NCI-H774 (cell line): ENCODE data around the gene KRT78.

ENCODE experiments used
- DNase-seq: peaks from one replicate; lab custom pipeline; 2025; lab: John Stamatoyannopoulos, UW

The KRT78 gene

DNA sequence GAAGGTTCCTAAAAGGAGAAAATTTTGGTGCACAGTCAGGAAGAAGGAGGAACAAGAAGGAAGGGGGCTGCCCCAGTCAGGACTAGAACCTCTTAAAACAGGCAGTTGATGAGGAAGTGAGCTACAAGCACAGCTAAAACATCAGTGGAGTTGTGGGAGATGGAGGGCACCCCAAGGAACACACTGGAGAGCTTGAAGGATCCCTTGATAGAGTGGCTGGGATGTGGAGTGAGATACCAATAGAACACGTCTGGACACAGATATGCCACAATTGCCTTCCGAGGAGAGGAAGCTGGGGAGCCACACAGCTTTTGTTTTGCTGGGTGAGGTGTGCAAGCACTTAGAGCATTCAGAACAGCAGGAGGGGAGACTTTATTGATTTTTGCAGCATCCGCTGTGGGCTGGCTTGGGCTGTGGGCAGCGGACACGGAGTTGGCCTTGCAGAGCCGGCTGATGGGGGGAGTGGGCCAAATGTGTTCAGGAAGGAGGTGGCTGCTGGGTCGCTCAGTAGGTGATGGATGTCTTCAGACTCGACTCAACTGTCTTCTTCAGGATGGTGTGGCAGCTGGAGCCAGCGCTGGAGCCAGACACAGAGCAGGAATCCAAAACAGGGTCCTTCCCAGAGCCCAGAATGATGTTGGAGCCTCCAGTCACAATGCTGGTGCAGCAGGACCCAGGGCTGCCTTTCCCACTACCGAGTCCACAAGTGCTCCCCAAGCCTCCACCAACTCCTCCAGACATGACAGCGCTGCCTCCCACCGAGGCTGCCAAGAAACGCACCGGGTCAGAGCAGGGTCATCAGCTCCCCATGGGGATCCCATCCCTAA is 10.0 kb downstream of the KRT78 start:
- no peak for DNase-seq

DNA sequence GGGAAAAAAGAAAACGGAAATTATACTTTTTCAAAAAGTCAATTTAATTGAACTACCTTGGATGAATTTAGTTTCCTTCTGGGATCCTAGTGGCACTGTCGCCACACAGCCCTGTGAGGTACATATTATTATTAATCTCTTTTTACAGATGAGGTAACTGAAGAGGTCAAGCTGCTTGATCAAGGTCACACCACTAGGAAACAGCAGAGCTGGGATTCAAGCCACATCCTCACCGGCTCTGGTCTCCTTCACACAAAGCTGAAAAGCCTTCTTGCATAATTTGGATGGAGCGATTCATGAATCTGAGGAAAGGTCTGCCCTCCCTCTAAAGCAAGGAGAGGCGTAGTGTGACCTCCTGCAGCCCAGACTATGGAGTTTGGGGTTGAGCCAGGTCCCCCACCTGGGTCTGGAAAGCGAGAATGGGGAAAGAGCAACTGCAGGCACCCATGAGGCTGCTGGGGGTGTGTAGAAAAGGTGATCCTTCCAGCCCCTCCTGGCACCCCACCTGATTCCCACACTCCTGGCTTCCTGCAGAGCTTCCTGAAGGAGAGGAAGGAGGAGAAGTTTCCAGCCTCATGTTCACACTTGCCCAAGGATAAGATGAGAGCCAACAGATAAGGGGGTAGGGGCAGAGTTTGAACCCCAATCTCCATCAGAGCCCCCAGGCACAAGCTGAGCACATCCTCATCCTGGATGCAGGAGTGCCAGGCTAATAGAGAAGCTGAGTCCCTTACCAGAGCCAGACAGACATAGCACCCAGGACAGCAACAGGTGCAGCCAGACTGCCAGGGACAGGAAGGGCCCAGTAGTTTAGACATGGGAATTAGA is 10.8 kb downstream of the KRT78 start:
- no peak for DNase-seq

GRCh38 chr12:52837413-52837741 is 11.4 kb downstream of the KRT78 start:
- DNase-seq = no peak

DNA sequence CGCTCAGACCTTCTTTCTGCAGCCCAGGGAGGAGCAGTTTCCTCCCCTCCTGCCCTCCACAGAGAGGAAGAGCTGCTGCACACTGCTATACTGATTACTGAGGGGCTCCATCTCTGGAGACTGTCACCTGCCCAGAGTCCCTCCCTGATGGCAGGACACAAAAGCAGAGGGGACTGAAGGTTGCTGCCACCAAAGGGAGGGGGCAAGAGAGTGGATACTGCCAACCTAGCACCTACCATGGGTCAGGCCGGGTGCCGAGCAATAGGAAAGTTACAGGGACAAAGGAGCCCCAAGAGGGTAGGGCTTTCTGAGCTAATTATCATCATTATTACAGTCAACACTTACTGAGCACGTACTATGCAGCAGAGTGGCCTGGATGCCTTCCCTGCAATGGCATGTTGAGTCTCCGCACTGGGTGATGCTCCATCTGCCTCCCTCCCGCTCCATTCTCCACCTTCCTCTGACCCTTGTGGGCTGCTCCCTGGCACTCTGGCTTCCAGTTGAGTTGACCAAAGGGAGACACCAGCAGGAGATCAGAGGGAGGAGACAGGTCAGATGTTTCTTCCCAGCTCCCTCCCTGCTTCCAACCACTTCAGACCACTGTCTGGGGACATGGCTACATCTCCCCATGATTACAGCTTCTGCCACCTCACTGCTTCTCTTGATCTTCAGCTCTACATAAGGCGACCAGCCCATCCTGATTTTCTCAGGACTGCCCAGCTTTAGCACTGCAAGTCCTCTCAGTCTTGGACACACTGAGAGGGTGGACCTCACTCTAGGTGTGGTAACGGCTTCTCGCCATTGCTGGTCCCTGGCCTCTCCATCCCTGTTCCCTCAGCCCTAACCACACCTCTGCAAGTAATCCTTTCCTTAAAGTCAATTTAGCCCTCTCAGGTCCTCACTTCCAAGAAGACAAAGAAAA is 12.0 kb downstream of the KRT78 start:
- no peak for DNase-seq

DNA sequence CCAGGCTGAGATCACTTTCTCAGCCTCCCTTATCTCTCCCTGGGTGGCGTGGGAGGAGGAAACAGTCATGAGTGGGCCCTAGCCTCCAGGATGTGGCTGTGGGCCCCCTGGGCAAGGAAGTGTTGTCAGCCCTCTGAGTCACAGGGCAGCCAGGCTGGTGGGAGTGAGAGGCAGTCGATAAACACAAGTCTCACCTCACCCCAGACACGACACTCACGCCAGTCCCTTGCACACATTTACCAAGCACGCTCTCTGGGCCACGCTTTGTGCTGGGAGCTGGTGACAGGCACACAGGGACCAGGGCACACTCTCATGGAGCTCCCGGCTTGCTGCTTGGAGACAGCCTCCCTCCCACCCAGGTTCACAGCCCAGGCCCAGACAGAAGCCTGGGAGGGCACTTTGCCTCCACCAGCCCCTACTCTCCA is 12.7 kb downstream of the KRT78 start:
- DNase-seq = no peak

DNA sequence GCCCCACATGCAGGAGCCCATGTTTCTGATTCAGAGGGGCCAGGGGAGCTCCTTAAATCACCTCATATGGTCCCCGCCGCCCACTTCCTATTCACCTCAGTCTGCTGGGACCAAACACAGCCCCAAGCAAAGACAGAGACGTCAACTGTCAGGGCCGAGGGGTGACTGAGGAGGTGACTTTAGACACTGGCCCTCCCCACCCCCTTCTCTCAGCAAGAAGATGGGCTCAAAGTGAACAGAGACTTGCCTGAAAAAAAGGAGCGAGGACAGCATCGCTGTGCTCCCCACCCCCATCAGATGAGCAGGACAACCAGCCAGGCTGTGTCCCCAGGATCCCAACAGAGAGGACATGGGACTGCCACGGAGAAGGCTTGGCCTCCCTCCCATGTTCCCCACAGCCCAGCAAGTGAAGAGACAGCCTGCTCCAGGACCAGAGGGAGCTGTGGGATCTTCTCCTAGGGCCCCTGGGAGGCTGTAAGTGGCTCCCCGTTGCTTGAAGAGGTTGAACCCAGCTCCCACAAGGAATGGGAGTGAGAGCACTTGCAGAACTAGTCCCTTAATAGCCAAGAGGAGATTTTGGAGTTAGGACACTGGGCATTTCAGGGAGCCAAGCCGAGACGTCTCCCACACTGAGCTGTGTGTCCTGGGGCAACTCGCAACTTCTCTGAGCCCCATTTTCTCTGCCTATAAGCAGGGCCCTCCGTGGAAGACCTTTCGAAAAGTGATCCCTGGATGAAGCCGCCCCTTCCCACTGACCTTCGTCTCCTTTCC is 13.3 kb downstream of the KRT78 start:
- DNase-seq = no peak

DNA sequence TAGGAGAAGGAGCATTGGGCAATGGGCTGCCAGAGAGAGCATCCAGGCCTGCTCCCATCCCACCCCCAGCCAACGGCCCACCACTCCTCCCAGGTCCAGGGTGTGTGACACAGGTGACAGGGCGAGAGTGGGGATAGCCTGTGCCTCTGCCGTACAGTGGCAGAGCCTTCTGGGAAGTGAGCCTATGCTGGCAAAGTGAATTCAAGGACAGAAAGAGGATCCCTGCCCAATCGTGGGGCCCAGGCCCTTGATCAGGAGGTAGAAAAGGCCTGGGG is 14.1 kb downstream of the KRT78 start:
- no peak for DNase-seq

GRCh38 chr12:52833922-52834726 is 14.7 kb downstream of the KRT78 start, which contains the start of gene KRT79:
Gene KRT79 (minus strand): TSS chr12:52834311. CDS start chr12:52834260, 51 bp downstream.
- no peak for DNase-seq

- DNase-seq = no peak
Measured at GRCh38 chr12:52832985-52833905, 15.5 kb downstream of the KRT78 start.

DNA sequence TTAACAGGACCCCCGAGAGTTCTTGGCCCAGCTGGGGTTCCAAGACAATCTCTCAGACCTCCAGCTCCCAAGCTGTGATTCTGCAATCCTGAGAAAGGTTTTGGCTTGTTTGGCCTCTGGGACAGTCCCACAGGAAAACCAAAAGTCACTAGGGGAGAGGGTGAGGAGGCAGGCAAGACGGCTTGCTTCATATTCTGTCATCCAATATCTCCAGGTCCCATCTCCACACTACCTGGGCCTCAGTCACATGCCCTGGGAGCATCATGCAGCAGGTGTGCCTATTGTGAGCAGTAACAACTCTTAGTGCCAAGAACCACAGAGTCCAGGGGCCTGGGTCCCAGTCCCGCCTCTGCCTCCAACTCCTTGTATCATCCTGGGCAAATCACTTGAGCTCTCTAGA is 16.3 kb downstream of the KRT78 start:
- no peak for DNase-seq

DNA sequence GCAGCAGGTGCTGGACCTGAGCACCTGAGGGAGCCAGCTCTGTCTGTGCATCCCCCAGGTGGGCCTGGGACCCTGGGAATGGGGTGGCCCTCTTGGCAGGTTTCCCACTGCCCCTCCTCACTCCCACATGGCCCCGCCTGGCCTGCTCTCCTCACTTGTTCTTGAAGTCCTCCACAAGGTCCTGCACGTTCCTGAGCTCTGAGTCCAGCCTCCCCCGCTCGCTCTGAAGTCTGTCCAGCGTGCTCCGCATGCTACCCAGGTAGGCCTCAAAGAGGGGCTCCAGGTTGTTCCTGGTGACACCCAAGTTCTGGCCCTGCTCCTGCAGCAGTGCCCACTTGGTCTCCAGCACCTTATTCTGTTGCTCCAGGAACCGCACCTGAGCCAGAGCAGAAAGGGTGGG is 17.5 kb downstream of the KRT78 start:
- no peak for DNase-seq

GRCh38 chr12:52829986-52830770 is 18.6 kb downstream of the KRT78 start:
- DNase-seq = no peak

GRCh38 chr12:52828591-52829021 is 20.2 kb downstream of the KRT78 start:
- DNase-seq = no peak

DNA sequence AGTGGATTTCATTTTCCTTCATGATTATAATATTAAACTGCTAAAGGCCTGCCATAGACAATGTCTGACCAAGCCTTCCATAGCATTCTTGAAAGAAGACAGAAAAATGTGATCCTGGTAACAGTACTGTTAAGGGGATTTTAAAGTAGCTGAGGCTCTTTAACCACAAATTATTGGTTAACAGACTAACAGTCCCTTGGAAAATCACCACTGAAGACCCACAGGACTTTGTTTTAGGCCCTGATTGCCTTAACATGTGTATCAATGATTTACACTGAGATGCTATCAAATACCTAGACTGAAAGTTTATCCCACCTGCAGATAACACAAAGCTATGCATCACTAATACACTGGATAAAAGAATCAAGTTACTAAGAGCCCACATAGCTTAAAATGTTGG is 20.6 kb downstream of the KRT78 start:
- no peak for DNase-seq

GRCh38 chr12:52827499-52828090 is 21.2 kb downstream of the KRT78 start:
- DNase-seq = no peak

- DNase-seq = no peak
Measured at GRCh38 chr12:52826611-52827498, 21.9 kb downstream of the KRT78 start.

DNA sequence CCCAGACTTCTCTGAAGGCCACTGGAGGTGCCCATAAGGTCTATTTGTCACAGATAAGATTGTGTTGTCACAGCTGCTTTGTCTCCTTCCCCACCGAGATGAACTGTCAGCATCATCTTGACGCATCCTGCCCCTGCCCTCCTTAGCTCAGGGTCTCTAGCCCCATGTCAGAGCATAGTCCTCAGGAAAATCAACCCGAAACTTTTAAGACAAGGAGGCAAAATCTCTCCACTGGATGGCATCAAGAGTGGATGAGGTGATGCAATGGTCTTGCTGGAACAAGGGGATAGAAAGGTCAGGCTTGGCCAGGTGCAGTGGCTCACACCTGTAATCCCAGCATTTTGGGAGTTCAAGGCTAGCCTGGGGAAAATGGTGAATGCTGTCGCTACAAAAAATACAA is 22.8 kb downstream of the KRT78 start:
- DNase-seq = no peak
